Embryonic facial prominence (tissue), 1 donor: ENCODE measurements around the gene ZAP70.

Experiments used
- DNase-seq: peaks from one replicate; pipeline ENCODE4 v3.0.0-alpha.2; 2016; ENCODE audit errors: extremely low spot score

The ZAP70 gene

DNA sequence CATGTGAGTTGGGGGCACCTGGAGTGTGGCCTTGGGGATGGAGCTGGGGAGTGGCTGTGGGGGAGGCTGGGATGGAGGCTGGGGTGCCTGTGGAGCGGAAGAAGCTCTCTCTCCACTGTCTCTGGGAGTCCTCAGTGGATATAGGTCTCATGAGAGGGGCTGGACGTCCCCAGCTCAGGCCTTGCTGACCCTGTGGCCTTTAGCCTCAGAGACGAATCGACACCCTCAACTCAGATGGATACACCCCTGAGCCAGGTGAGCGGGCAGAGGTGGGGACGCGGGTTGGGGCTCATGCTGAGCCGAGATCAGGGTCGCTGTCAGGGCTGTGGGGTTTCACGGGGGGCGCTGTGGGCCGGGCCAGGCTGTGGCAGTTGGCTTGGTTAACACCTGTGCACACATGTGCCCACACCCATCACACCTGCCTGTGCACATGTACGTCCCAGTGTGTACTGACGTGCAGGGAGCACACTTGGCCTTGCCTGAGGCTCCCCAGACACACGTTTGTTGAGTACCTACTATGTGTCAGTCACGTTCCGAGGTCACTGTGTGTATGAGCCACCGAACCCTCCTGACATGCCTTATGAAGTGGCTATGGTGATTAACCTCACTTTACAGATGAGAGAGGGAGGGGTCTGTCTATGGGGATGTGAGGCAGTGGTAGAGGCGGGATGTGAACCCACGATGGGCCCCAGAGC lies 20.1 kb downstream of the ZAP70 start:
- no peak for DNase-seq

DNA sequence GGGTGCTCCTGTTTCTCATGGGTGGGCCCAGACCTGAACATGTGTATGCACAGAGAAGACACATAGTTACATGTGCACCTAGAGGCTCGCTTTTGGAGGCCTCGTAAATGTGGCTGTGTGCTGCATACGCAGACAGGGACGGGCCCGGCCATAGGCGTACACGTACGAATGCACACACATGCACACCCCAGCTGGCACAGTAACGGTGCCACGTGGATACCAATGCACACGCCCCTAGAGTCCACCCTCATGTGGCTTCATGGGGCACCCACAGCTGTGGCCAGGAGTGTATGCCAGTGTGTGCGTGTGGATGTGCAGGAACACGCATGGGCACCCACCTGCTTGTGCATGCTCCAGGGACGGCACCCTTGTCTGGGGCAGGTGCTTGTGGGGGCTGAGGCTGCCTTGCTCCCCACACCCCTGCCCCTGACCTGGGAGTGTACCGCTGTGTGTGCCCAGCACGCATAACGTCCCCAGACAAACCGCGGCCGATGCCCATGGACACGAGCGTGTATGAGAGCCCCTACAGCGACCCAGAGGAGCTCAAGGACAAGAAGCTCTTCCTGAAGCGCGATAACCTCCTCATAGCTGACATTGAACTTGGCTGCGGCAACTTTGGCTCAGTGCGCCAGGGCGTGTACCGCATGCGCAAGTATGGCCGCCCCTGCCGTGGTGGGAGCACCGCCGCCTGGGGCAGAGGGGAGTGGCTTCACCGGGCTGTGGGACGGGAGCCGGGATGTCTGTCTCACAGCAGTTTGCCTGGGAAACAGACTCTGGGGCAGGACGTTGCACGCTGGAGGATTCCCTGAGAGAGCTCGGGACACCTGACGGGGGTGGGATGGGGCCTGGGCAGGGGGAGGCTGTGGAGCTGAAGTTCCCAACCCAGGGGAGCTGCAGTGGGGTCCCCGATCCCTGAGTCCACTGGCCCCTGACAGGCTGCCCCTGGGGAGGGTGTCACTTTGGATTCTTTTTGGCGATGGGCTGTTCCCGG lies 21.0 kb downstream of the ZAP70 start:
- no peak for DNase-seq

DNA sequence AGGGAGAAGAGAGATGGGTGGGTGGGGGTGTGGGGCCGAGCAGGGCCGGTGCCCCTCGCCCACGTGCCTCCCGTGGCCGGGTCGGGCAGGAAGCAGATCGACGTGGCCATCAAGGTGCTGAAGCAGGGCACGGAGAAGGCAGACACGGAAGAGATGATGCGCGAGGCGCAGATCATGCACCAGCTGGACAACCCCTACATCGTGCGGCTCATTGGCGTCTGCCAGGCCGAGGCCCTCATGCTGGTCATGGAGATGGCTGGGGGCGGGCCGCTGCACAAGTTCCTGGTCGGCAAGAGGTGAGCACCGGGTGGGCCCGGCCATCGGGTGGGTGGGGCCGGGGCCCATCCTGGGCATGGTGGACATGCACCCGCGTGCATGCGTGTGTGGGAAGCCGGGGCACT lies 21.8 kb downstream of the ZAP70 start:
- DNase-seq = no peak

DNA sequence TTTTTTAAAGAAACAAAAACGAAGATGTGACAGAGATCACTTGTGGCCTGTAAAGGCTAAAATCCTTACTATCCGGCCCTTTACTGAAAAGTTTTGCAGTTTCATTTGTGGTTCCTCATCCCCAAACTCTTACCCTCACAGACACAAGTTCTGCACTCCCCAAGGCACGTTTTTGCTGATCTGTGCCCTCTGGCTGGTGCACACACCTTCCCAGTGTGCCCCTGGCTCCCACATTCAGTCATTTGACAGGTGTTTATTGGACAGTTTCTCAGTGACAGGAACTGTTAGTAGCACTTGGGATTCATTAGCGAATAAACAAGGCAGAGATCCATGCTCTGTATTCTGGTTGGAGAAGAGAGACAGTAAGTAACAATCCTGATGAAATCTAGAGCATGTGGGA lies 22.8 kb downstream of the ZAP70 start:
- no peak for DNase-seq

DNA sequence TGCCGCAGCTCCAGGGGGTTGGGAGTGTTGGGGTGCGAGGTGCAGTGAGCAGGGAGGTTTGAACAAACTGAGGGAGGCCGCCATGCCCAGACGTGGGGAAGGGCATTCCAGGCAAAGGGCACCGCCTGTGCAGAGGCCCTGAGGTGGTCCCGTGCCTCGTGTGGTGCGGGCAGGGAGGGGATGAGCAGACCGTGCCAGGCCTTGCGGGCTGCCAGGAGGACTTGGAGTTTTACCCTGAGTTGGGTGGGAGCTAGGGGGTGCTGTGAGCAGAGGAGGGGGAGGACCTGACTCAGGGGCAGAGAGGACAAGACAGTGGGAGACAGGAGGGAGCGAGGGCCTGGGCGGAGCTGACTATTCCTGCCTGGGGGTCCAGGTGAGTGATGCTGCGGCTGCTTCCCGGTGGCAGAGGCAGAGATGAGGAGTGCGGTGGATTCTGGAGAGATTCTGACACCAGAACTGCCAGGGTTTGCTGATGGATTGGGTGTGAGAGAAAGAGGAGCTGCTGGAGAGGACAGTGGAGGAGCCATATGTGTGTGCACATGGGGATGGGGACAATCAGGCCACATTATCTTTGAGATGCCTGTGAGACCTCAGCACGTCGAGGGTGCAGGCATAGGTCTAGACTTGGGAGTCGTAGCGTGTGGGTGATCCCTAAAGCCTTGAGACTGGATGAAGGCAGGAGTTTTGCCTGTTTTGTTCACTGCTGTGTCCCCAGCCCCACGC lies 23.4 kb downstream of the ZAP70 start:
- no peak for DNase-seq

DNA sequence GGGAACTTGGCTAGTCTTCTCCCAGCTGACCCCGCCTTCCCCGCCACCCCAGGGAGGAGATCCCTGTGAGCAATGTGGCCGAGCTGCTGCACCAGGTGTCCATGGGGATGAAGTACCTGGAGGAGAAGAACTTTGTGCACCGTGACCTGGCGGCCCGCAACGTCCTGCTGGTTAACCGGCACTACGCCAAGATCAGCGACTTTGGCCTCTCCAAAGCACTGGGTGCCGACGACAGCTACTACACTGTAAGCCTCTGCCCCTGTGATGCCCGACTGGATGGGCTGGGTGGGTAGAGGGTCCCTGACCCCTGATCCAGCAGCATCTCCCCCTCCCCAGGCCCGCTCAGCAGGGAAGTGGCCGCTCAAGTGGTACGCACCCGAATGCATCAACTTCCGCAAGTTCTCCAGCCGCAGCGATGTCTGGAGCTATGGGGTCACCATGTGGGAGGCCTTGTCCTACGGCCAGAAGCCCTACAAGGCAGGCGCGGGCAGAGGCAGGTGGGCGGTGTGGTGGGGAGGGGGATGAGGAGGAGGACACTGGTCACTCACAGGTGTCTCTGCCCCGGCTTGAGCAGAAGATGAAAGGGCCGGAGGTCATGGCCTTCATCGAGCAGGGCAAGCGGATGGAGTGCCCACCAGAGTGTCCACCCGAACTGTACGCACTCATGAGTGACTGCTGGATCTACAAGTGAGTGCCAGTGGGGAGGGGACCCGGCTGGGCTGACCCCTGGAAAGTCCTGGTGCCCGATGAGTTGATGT lies 24.2 kb downstream of the ZAP70 start:
- DNase-seq = no peak

DNA sequence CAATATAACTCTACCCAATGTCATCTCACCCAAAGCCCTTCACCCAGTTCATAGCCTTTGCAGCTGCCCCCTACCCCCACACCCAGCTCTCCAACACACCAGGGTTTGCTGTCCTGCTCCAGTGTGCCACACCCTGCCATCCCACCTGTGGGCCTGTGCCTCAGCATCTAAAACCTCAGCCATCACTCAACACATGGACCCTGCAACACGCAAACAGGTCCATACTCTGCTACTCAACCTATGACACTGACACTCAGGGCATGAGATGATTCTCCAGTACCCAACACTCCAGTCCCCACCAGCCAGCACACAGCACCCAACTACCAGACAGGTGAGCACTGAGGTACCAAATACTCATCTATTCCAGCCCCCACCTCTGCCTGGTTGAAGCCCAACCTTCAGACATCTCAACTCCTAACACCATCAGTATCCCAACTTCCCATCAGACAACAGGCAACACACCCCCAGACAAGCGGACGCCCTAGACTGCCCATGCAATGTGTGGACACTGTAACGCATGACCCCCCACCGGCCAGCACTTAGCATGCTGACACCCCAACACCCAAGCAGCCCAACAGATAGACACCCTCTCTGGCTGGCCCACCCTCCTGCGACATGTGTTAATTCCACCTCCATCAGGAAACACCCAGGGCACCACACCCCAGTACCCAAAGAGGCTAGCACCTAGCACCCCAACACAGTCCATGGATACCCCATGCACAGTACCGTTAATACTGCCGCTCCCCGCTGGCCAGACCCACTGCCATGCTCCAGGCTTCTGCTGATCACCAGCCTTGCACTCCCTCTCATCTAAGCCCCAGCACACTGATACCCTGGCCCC lies 25.0 kb downstream of the ZAP70 start:
- DNase-seq = no peak

DNA sequence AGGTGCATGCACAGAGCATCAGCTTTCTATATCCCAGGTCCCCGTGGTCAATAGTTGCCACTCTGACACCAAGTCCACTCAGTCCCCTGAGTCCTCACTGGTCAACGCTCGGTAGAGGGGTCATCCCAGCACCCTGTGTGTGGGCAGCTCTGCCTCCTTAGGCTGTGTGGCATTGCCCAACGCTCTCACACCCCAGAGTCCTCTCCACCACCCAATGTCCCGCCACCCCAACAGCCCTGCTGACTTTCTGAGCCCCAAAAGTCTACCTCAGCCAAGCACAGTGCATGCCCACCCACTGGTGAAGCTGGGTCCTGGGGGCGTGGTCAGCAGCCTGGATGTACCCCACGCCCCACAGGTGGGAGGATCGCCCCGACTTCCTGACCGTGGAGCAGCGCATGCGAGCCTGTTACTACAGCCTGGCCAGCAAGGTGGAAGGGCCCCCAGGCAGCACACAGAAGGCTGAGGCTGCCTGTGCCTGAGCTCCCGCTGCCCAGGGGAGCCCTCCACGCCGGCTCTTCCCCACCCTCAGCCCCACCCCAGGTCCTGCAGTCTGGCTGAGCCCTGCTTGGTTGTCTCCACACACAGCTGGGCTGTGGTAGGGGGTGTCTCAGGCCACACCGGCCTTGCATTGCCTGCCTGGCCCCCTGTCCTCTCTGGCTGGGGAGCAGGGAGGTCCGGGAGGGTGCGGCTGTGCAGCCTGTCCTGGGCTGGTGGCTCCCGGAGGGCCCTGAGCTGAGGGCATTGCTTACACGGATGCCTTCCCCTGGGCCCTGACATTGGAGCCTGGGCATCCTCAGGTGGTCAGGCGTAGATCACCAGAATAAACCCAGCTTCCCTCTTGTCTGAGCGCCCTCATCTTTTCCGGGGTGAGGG lies 25.9 kb downstream of the ZAP70 start:
- no peak for DNase-seq

DNA sequence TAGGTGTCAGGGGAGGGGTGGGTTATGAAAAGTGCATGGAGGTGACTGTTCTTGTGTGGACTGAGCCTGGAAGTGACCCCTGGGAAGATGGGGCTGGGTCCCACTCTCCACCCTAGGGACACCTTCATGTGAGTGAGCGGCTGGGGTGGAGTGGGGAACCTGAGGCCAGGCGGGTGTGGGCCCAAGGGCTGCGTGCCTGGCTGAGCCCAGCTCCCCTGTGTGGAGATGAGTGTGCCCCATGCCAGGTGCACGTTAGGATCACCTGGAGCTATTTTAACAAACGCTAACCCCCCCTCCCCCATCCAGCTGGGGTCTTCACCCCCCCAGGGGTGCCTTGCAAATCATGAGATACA lies 26.5 kb downstream of the ZAP70 start:
- no peak for DNase-seq

DNA sequence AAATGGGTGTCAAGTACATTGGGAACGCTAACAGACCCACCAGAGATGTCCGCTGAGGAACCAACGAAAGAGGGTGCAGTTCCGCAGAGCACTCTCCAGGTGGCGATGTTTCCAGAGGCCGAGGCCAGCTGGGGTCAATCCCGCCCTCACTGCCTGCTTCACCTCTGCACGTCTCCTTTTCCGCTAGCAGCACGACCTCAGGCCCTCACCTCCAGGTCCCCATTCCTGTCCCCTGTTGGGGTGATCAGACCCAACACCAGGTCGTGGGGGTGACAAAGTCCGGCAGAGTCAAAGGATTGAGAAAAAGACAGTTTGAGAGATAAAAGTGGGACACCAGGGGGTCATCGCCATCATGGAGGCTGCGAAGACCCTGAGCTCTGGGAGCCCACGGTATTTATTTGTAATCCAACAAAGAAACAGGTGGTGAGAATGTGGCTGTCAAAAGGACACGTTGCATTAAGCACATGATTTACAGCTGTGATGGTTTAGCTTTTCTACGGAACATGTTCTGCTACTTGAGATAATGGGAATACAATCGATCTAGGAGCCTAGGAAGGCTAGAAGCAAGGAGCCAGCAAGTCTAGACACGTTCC lies 27.3 kb downstream of the ZAP70 start:
- DNase-seq = no peak

DNA sequence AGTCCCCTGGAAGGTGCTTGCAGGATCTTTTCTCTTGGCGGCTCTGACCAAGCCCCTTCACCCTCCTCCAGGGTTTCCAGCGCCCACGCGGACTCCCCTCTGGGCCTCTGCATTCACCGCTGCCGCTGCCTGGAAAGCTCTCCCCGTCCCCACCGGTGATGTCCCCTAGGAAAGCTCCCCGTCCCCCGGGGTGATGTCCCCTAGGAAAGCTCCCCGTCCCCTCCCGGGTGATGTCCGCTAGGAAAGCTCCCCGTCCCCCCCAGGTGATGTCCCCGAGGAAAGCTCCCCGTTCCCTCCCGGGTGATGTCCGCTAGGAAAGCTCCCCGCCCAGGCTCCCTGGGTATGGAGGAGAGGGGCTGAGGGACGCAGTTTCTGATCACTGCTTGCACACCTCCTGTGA lies 27.9 kb downstream of the ZAP70 start:
- no peak for DNase-seq

DNA sequence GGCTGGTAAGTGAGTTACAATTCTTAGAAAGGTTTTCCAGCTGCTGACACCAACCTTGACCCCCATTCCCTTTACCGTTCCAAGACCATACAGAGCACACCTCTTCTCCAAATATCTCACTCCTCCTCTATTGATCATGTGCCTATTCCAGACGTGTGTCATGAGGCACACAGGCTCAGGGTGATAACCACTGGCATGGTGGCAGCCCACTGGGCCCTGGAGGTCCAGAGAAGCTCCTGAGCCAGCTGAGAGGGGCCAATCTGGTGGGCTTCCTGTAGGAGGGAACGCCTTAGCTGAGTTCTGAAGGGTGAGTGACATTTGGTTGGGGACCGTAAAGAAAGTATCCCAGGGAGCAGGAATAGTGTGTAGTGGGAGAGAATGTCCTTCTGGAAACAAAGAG lies 28.3 kb downstream of the ZAP70 start:
- DNase-seq = no peak

DNA sequence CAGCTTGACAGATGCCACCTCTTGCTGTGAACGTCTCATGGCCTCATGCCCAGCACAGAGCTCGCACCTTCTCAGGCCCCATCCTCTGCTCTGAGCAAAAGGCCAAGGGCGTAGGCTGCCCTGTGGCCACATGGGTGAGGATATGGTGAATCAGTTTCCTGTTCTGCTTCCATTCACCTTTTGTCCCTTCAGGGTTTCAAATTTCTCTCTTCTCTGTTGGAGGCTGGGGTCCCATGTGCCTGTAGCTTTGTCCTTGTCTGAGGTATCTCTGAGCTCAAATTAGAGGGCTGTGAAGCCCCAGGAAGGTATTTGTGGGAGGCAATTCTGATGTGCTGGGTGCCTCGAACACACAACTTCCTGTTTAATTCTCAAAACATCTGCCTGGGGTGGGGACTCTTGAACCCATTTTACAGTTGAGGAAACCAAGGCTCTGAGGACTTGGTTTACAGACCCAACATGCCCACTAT lies 29.0 kb downstream of the ZAP70 start:
- DNase-seq = no peak

DNA sequence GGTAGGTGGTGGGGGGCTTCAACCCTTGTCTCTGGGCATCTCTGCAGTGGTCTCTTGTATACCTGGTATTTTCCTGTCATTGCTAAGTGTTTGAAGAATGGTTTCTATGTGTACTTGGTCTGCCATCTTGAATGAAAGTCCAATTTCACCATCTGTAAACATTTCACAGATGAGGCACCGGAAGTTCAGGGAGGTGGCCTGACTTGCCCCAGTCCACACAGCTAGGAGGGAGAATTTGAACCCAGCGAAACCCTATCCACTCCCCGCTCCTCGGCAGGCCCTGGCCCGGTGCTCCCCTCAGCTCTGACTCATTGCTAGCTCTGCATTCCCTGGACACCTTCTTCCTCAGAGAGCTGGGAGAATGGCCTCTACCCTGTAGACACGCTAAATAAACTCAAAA lies 30.5 kb downstream of the ZAP70 start:
- no peak for DNase-seq

DNA sequence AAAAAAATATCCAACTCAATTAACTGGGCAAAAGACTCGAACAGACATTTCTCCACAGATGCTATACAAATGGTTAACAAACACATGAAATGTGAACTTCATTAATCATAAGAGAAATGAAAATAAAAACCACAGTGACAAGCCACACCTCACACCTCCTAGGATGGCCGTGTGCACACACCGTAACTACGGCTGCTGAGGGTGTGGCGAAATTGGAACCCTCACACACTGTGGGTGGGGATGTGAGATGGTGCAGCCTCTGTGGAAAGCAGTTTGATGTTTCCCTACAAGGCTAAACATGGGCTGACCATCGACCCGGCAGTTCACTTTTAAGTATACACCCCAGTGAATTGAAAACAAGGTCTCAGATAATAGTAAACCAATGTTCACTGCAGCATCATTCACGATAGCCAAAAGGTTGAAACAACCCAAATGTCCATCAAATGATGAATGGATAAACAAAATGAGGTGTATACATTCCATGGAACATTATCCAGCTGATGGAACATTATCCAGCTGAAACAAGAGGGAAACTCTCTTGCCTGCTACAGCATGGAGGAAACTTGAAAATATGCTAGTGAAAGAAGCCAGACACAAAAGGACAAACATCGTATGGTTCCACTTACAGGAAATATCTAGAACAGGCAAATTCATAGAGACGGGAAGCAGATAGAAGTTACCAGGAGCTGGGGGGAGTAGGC lies 32.2 kb downstream of the ZAP70 start:
- no peak for DNase-seq

DNA sequence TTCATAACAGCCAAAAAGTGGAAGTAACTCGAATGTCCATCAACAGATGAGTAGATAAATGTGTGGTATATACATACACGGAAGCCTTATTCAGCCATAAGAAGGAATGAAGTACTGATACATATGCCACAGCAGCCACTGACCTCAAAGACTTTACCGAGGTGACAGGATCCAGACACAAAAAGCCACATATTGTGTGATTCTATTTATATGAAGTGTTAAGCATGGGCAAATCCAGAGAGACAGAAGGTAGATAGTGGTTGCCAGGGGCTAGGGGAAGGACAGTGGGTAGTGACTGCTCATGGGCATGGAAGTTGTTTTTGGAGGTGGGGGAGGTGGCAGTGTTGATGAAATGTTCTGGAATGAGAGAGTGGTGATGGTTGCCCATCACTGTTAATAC lies 33.9 kb downstream of the ZAP70 start:
- no peak for DNase-seq

DNA sequence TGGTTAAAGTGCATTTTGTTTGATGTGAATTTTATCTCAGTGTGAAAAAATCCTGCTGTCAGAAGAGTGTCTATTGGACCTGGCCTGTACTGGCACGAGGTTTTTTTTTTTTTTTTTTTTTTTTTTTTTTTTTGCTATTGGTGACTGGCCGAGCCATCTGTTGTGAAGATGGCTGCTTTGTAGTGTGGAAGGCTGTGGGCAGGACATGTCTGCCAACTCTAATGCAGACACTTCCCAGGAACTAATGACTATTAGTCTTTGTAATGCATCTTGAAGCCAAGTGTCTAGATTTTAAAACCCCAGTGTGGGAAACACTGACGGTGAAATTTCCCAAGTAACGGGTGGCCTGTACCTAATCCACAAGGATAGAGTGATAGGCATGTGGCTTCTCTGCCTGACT lies 34.3 kb downstream of the ZAP70 start:
- no peak for DNase-seq

DNA sequence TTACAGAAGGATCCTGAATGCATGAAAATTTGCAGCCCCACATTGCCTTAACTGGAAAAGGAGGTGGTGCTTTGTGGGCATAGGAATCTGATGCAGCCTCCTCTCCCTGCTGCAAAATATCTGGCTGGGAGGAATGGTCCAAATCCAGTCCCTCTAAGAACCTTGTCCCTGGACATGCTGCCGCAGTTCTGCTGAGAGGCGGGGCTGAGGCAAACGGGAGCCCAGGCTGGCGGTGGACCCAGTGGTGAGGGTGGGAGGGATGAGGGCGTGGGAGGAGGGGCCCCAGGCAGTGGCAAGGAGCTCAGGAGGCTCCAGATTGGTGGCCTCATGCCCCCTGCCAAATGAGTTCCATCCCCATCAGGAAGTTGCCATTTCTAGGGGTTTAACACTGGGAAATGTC lies 36.2 kb downstream of the ZAP70 start:
- no peak for DNase-seq

DNA sequence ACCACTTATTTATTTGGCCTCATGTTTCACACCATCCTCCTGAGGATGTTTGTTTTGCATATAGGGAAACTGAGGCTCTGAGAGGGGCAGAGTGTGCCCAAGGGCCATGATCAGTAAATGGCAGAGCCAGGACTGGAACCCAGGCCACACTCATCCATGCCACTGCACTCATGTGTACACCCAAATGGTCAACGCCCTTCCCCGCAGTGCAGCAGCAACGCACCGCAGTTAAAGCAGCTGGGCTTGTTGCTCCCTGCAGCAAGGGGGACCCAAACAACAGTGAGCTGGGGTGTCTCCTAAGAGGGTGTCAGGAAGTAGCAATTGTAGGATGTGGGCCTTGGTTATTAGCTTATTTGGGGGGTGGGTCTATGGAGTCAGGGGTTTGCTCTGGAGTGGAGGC lies 36.6 kb downstream of the ZAP70 start:
- DNase-seq = no peak
